Activated naive CD4-positive, alpha-beta T cell treated with Interleukin-2 at 50 U/mL for 16 hours (primary cell): Measurements from ENCODE around the gene CBFA2T2.

Experiments
- DNase-seq: peaks from one replicate; pipeline ENCODE4 v3.0.0-alpha.2; 2020

CBFA2T2 gene

GRCh38 chr20:33656010-33656782 lies 166.3 kb downstream of the CBFA2T2 start:
- no peak for DNase-seq

GRCh38 chr20:33656783-33657703 lies 167.1 kb downstream of the CBFA2T2 start:
- DNase-seq, result no peak

GRCh38 chr20:33657704-33658095 lies 167.8 kb downstream of the CBFA2T2 start:
- DNase-seq, result no peak

GRCh38 chr20:33658510-33658909 lies 168.6 kb downstream of the CBFA2T2 start:
- no peak for DNase-seq

- no peak for DNase-seq
Observed at GRCh38 chr20:33658929-33659328, 169.0 kb downstream of the CBFA2T2 start.

GRCh38 chr20:33659341-33660034 lies 169.6 kb downstream of the CBFA2T2 start:
- DNase-seq, result no peak

- no peak for DNase-seq
Observed at GRCh38 chr20:33660035-33660684, 170.3 kb downstream of the CBFA2T2 start.

- DNase-seq, result no peak
Observed at GRCh38 chr20:33660685-33661058, 170.8 kb downstream of the CBFA2T2 start.

- no peak for DNase-seq
Observed at GRCh38 chr20:33662172-33662571, 172.3 kb downstream of the CBFA2T2 start, which contains the start of gene C20orf144. TSS of gene C20orf144 (plus strand) at chr20:33662327. CDS start at chr20:33662346, 19 bp downstream.

- peak; percentile 86 for DNase-seq
Observed at GRCh38 chr20:33663161-33664084, 173.5 kb downstream of the CBFA2T2 start.

- no peak for DNase-seq
Observed at GRCh38 chr20:33664085-33664761, 174.3 kb downstream of the CBFA2T2 start.

GRCh38 chr20:33664762-33665144 lies 174.9 kb downstream of the CBFA2T2 start:
- no peak for DNase-seq

GRCh38 chr20:33666293-33667244 lies 176.7 kb downstream of the CBFA2T2 start, which contains the start of gene ACTL10:
TSS of gene ACTL10 (plus strand) at chr20:33666943. CDS start at chr20:33667498, 555 bp downstream.
- peak; percentile 87 for DNase-seq

- DNase-seq, result peak; percentile 51
Observed at GRCh38 chr20:33667245-33667675, 177.4 kb downstream of the CBFA2T2 start.

- DNase-seq, result peak; percentile 82
Observed at GRCh38 chr20:33667676-33668465, 178.0 kb downstream of the CBFA2T2 start.

- peak; percentile 5 for DNase-seq
Observed at GRCh38 chr20:33668466-33669155, 178.7 kb downstream of the CBFA2T2 start.

GRCh38 chr20:33669224-33669623 lies 179.3 kb downstream of the CBFA2T2 start:
- DNase-seq, result no peak
